GM10266 (cell line): Measurements from ENCODE around the gene ABCA7.

ENCODE experiments used
- DNase-seq: peaks from one replicate; pipeline ENCODE4 v3.0.0; 2012; ENCODE audit errors: extremely low spot score
- CTCF ChIP-seq: IDR thresholded peaks from 2 replicates; pipeline ENCODE4 v1.5.1; 2012; ENCODE audit warnings: mild to moderate bottlenecking, low read depth; ENCODE audit not compliant: control insufficient read depth, insufficient read depth; ENCODE audit errors: missing control alignments

ABCA7 gene

GRCh38 chr19:1085676-1086442 is 46.0 kb downstream of the ABCA7 start:
- no peak for DNase-seq
- TF ChIP-seq CTCF: no peak

GRCh38 chr19:1086613-1087012 is 46.7 kb downstream of the ABCA7 start:
- no peak for DNase-seq
- no peak for TF ChIP-seq CTCF

- TF ChIP-seq CTCF: peak; percentile 31
- DNase-seq: no peak
Measured at GRCh38 chr19:1087813-1088415, 48.0 kb downstream of the ABCA7 start.

GRCh38 chr19:1088416-1089010 is 48.6 kb downstream of the ABCA7 start:
- TF ChIP-seq CTCF: no peak
- no peak for DNase-seq

- no peak for DNase-seq
- no peak for TF ChIP-seq CTCF
Measured at GRCh38 chr19:1089126-1089771, 49.3 kb downstream of the ABCA7 start.

- no peak for TF ChIP-seq CTCF
- no peak for DNase-seq
Measured at GRCh38 chr19:1089891-1090290, 50.0 kb downstream of the ABCA7 start.
